ENCODE measurements around the gene CDC42BPB. TPM values are rescaled to one million over a fixed set of nuclear protein-coding genes. Genes with fewer than 3 reads are reported as not detected.

The CDC42BPB gene
- total and polyA plus RNA-seq, 2 of the 13 experiments (the other 11 are each of a cell fraction or from before 2014, with no cell fraction given), result 19.7 to 32.3 TPM

DNA sequence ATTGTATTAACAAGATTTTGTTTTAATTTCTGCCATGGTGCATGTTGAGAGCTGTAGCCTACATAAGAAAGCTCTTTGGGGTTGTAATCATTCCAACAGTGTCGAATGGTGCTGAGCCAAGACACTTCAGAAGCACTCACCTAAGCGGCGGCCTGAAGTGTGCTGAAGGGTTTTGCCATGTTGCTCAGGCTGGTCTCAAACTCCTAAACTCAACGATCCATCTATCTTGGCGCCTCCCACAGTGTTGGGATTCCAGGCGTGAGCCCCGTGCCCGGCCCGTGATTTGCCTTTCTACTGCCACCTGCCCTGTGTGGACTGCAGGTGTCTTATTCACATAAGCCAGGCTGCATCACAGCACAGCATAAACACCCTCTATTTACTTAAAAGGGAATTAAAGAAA lies 86.0 kb downstream of the CDC42BPB start (continued):
- TF ChIP-seq ZNF142 (CRISPR knock-in tag; IDR thresholded peaks at IDR 0.05) (no peak), HNRNPLL (IDR thresholded peaks at IDR 0.05; ENCODE audit: low read depth, low read length, poor library complexity, severe bottlenecking) (no peak), PHF5A (CRISPR knock-in tag; IDR thresholded peaks at IDR 0.05; ENCODE audit: low read depth, unreplicated experiment) (no peak), SUZ12 (IDR thresholded peaks at IDR 0.05; ENCODE audit: low read depth, low read length) (no peak), ZNF557 (CRISPR knock-in tag; IDR thresholded peaks at IDR 0.05) (no peak)
- TF ChIP-seq, protein P1, sequence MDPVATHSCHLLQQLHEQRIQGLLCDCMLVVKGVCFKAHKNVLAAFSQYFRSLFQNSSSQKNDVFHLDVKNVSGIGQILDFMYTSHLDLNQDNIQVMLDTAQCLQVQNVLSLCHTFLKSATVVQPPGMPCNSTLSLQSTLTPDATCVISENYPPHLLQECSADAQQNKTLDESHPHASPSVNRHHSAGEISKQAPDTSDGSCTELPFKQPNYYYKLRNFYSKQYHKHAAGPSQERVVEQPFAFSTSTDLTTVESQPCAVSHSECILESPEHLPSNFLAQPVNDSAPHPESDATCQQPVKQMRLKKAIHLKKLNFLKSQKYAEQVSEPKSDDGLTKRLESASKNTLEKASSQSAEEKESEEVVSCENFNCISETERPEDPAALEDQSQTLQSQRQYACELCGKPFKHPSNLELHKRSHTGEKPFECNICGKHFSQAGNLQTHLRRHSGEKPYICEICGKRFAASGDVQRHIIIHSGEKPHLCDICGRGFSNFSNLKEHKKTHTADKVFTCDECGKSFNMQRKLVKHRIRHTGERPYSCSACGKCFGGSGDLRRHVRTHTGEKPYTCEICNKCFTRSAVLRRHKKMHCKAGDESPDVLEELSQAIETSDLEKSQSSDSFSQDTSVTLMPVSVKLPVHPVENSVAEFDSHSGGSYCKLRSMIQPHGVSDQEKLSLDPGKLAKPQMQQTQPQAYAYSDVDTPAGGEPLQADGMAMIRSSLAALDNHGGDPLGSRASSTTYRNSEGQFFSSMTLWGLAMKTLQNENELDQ (CRISPR knock-in tag; IDR thresholded peaks at IDR 0.05; ENCODE audit: borderline replicate concordance), result no peak
- TF ChIP-seq, protein P2, sequence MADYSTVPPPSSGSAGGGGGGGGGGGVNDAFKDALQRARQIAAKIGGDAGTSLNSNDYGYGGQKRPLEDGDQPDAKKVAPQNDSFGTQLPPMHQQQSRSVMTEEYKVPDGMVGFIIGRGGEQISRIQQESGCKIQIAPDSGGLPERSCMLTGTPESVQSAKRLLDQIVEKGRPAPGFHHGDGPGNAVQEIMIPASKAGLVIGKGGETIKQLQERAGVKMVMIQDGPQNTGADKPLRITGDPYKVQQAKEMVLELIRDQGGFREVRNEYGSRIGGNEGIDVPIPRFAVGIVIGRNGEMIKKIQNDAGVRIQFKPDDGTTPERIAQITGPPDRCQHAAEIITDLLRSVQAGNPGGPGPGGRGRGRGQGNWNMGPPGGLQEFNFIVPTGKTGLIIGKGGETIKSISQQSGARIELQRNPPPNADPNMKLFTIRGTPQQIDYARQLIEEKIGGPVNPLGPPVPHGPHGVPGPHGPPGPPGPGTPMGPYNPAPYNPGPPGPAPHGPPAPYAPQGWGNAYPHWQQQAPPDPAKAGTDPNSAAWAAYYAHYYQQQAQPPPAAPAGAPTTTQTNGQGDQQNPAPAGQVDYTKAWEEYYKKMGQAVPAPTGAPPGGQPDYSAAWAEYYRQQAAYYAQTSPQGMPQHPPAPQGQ (CRISPR knock-in tag; IDR thresholded peaks at IDR 0.05; ENCODE audit: borderline replicate concordance), result no peak
